Tibial artery (tissue), 4 donors: ENCODE results near the gene MAK.
"Not testable (repeated sequence)": the region's sequence is repeated elsewhere in the genome, so short reads cannot be mapped to it uniquely, and the experiment has no call there.

Experiments
- DNase-seq, 2 donors: peaks; one replicate each; pipeline ENCODE4 v3.0.0-alpha.2; 2019
- H3K27ac ChIP-seq, 2 donors: fragments of 200-600 bp; sonication (generic) in 1 of 2; 1 replicate in 1 of 2; 2 replicates in 1 of 2; pipeline ENCODE4 v1.5.1; 2018 to 2019; ENCODE audit warnings: mild to moderate bottlenecking in 1 of 2
- H3K27me3 ChIP-seq, 2 donors: fragments of 200-600 bp; sonication (generic) in 1 of 2; one replicate each; pipeline versions ENCODE4 v1.5.1 to v1.6.0; 2016 to 2019
- H3K36me3 ChIP-seq, 3 donors: fragments of 200-600 bp; sonication (generic) in 2 of 3; one replicate each; pipeline ENCODE4 v1.5.1; 2016 to 2019; ENCODE audit warnings: mild to moderate bottlenecking in 2 of 3
- H3K4me1 ChIP-seq, 4 donors: fragments of 200-600 bp; sonication (generic) in 2 of 4; 1 replicate in 3 of 4; 2 replicates in 1 of 4; pipeline ENCODE4 v1.5.1; 2016 to 2019
- H3K4me3 ChIP-seq, 2 donors: fragments of 200-600 bp; sonication (generic) in 1 of 2; 1 replicate in 1 of 2; 2 replicates in 1 of 2; pipeline ENCODE4 v1.5.1; 2018 to 2019; ENCODE audit warnings: mild to moderate bottlenecking in 2 of 2
- H3K9me3 ChIP-seq, 3 donors: fragments of 200-600 bp; sonication (generic) in 1 of 3; one replicate each; pipeline ENCODE4 v1.5.1; 2016 to 2019
- intact Hi-C: fragments of 100-400 bp; cut with DNase I; formaldehyde crosslinking; loops from one replicate; pipeline ENCODE4 v1.15.0; 2023; ENCODE audit warnings: low total_unique reads
- TF ChIP-seq, protein P1 (sequence below), 2 experiments: fragments of 200-600 bp in 1 of 2; fragments of 450-650 bp in 1 of 2; IDR thresholded peaks; one replicate each; pipeline ENCODE4 v1.5.1; 2017 to 2019; ENCODE audit warnings: antibody characterized with exemption in 2 of 2, mild to moderate bottlenecking in 1 of 2, moderate library complexity in 1 of 2

The MAK gene

DNA sequence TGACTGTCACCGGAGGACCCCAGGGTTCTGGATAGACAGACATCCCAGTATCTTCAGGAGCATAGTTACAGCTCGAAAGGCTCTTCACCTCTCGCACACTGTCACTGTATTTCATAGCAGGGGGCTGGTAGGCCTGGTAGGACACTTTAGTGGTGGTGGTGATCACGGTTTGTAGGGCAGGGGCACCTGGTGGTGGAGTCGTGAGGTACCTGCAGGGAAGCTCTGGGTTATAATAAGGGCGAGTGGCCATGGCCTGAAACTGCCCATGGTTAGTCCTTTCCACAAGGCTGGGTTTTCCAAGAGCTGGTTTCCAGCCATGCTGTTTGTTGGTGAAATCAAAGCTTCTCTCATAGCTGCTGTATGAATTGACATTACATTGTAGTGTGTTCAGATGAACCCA is 35.9 kb upstream of the MAK start:
- Histone ChIP-seq H3K27me3 (no peaks in the 10 kb centered on the region), H3K9me3 (no peaks in the 10 kb centered on the region), H3K4me3 (no peak overlapping the region), H3K36me3 (no peaks in the 10 kb centered on the region), H3K4me1 (no peaks in the 10 kb centered on the region), H3K27ac (no peak overlapping the region)
- TF ChIP-seq, protein P1, sequence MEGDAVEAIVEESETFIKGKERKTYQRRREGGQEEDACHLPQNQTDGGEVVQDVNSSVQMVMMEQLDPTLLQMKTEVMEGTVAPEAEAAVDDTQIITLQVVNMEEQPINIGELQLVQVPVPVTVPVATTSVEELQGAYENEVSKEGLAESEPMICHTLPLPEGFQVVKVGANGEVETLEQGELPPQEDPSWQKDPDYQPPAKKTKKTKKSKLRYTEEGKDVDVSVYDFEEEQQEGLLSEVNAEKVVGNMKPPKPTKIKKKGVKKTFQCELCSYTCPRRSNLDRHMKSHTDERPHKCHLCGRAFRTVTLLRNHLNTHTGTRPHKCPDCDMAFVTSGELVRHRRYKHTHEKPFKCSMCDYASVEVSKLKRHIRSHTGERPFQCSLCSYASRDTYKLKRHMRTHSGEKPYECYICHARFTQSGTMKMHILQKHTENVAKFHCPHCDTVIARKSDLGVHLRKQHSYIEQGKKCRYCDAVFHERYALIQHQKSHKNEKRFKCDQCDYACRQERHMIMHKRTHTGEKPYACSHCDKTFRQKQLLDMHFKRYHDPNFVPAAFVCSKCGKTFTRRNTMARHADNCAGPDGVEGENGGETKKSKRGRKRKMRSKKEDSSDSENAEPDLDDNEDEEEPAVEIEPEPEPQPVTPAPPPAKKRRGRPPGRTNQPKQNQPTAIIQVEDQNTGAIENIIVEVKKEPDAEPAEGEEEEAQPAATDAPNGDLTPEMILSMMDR (IDR thresholded peaks at IDR 0.05): no peak
- intact Hi-C loops: no loop called here
- DNase-seq: no peak

DNA sequence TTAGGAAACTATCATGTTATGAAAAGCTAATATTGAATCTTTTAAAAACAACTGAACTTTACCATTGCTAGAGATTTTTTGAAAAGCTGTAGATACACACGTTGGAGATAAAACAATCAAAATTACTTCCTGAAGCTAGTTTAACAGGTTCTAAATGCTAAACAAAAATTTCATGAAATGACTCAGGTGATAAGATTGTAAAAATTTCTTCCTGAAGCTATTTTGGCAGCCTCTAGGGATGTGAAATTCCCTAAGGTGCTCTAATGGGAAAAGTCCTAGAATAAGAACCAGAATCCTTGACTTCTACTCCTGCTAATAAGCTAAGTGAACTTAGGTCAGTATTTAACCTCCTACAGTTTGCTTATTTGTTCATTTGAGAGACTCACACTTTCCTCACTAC is 35.0 kb upstream of the MAK start:
- no peak overlapping the region for H3K27ac ChIP-seq
- H3K4me3 ChIP-seq: no peak overlapping the region
- H3K9me3 ChIP-seq: no peaks in the 10 kb centered on the region
- no peaks in the 10 kb centered on the region for H3K27me3 ChIP-seq
- TF ChIP-seq, protein P1 (IDR thresholded peaks at IDR 0.05): no peak
- no peaks in the 10 kb centered on the region for H3K36me3 ChIP-seq
- no peaks in the 10 kb centered on the region for H3K4me1 ChIP-seq
- intact Hi-C loops: no loop called here
- DNase-seq: no peak

- TF ChIP-seq, protein P1 (IDR thresholded peaks at IDR 0.05): no peak
- DNase-seq: no peak
- intact Hi-C loops: no loop called here
- no peaks in the 10 kb centered on the region for H3K4me1 ChIP-seq
- H3K27ac ChIP-seq: no peak overlapping the region
- no peaks in the 10 kb centered on the region for H3K36me3 ChIP-seq
- no peaks in the 10 kb centered on the region for H3K27me3 ChIP-seq
- no peak overlapping the region for H3K4me3 ChIP-seq
- no peaks in the 10 kb centered on the region for H3K9me3 ChIP-seq
Observed at GRCh38 chr6:10867952-10868351, 29.6 kb upstream of the MAK start.

- H3K4me3 ChIP-seq, H3K9me3 ChIP-seq, H3K27me3 ChIP-seq, H3K27ac ChIP-seq, DNase-seq, H3K36me3 ChIP-seq, H3K4me1 ChIP-seq, intact Hi-C loops: not testable (repeated sequence)
Observed at GRCh38 chr6:10866709-10867108, 28.4 kb upstream of the MAK start.

DNA sequence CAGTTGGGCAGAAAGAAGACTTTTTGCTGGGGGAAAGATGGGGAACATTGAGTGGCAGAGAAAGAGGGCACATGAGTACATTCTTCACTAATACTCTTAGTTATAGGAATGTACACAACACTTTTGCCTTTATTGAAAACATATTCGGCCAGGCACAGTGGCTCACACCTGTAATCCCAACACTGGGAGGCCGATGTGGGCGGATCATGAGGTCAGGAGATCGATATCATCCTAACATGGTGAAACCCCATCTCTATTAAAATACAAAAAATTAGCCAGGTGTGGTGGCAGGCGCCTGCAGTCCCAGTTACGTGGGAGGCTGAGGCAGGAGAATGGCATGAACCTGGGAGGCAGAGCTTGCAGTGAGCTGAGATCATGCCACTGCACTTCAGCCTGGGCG is 24.7 kb upstream of the MAK start:
- H3K36me3 ChIP-seq, H3K4me1 ChIP-seq, H3K9me3 ChIP-seq, H3K4me3 ChIP-seq, intact Hi-C loops, H3K27ac ChIP-seq, H3K27me3 ChIP-seq, DNase-seq: not testable (repeated sequence)

DNA sequence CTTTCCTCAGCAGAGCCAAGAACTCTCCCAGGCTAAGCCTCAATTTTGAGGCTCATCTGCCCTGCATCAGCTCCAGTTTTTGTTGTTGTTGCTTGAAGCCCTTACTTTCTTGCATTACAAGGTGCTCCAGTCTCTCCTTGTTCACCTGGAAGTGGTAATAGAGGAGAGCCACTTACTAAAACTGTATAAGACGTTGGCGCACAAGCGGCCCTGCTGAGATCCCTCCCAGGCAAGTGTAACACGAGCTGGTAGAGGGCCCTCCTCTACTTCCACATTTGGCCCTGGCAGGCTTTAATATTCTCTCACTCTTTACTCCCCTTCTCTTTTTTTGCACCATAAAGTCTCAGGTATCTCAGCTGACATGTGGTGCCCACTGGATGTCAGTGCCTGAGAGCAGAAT is 24.0 kb upstream of the MAK start:
- Histone ChIP-seq H3K9me3 (no peaks in the 10 kb centered on the region), H3K36me3 (no peaks in the 10 kb centered on the region), H3K4me1 (no peaks in the 10 kb centered on the region), H3K27me3 (no peaks in the 10 kb centered on the region), H3K4me3 (no peak overlapping the region), H3K27ac (no peak overlapping the region)
- intact Hi-C loops: no loop called here
- DNase-seq: no peak
- TF ChIP-seq, protein P1 (IDR thresholded peaks at IDR 0.05): no peak

GRCh38 chr6:10861086-10861485 is 22.7 kb upstream of the MAK start:
- Histone ChIP-seq H3K9me3 (no peaks in the 10 kb centered on the region), H3K27ac (no peak overlapping the region), H3K4me3 (no peak overlapping the region), H3K27me3 (no peaks in the 10 kb centered on the region), H3K4me1 (no peaks in the 10 kb centered on the region), H3K36me3 (no peaks in the 10 kb centered on the region)
- no peak for DNase-seq
- intact Hi-C loops: no loop called here
- TF ChIP-seq, protein P1 (IDR thresholded peaks at IDR 0.05): no peak
